Upper lobe of left lung (tissue), 4 donors: ENCODE results near the gene DEFB123.
"Not testable (repeated sequence)": the region's sequence is repeated elsewhere in the genome, so short reads cannot be mapped to it uniquely, and the experiment has no call there.

Source experiments
- CTCF ChIP-seq, 6 experiments: fragments of 450-650 bp in 4 of 6; fragments of 200-600 bp in 2 of 6; sonication (generic) in 2 of 6; IDR thresholded peaks; one replicate each; pipeline ENCODE4 v1.5.1; 2016 to 2019; ENCODE audit warnings: antibody characterized with exemption in 6 of 6
- EP300 ChIP-seq, 4 donors: sonication (generic); formaldehyde crosslinking; IDR thresholded peaks; one replicate each; pipeline ENCODE4 v1.5.1; 2017; ENCODE audit warnings: antibody characterized with exemption in 4 of 4, control low read depth in 2 of 4
- POLR2A ChIP-seq, 4 donors: fragments of 450-650 bp; IDR thresholded peaks; one replicate each; pipeline ENCODE4 v1.5.1; 2016 to 2017; ENCODE audit warnings: antibody characterized with exemption in 4 of 4, mild to moderate bottlenecking in 2 of 4

DNA sequence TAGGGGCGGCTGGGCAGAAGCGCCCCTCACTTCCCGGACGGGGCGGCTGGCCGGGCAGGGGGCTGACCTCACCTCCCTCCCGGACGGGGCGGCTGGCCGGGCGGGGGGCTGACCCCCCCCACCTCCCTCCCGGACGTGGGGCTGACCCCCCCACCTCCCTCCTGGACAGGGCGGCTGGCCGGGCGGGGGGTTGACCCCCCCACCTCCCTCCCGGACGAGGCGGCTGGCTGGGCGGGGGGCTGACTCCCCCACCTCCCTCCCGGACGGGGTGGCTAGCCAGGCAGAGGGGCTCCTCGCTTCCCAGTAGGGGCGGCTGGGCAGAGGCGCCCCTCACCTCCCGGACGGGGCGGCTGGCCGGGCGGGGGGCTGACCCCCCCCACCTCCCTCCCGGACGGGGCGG, 30.5 kb downstream of the DEFB123 start:
- not testable (repeated sequence) for TF ChIP-seq EP300, POLR2A, CTCF (IDR thresholded peaks at IDR 0.05)
